ENCODE data around the gene MDN1. TPM values are rescaled to one million over a fixed set of nuclear protein-coding genes. Genes with fewer than 3 reads are reported as not detected.
"Not testable (repeated sequence)": the region's sequence is repeated elsewhere in the genome, so short reads cannot be mapped to it uniquely, and the experiment has no call there.

Gene MDN1
- total RNA-seq, 1 donor from 2014 or later = 52.0 TPM

DNA sequence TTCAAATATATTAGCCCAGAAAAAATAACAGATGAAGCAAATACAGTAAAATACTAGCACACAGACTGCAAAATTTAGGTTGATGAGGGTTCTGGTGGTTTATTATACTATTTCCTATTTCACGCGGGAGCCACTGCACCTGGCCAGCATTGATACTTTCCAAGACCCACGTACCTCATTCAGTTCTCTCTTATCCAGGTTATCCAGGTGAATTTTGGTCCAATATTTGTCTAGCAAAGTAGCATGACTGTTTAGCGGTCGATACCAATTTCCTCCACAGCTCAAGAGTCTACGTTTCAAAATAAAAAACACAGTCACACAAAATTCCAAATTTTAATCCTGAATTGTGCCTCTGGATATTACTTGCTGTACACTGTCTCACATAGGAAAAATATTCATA lies 34.8 kb downstream of the MDN1 start:
- TF ChIP-seq, protein P1, sequence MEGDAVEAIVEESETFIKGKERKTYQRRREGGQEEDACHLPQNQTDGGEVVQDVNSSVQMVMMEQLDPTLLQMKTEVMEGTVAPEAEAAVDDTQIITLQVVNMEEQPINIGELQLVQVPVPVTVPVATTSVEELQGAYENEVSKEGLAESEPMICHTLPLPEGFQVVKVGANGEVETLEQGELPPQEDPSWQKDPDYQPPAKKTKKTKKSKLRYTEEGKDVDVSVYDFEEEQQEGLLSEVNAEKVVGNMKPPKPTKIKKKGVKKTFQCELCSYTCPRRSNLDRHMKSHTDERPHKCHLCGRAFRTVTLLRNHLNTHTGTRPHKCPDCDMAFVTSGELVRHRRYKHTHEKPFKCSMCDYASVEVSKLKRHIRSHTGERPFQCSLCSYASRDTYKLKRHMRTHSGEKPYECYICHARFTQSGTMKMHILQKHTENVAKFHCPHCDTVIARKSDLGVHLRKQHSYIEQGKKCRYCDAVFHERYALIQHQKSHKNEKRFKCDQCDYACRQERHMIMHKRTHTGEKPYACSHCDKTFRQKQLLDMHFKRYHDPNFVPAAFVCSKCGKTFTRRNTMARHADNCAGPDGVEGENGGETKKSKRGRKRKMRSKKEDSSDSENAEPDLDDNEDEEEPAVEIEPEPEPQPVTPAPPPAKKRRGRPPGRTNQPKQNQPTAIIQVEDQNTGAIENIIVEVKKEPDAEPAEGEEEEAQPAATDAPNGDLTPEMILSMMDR (IDR thresholded peaks at IDR 0.05; ENCODE audit: unreplicated experiment) = no peak
- Mint-ChIP-seq H3K27ac (no peak overlapping the region), H3K4me3 (no peak overlapping the region), H3K36me3 (peaks cover 57% of the 10 kb centered on the region), H3K4me1 (no peaks in the 10 kb centered on the region), H3K9me3 (peaks cover 8% of the 10 kb centered on the region), H3K27me3 (ENCODE audit: low read depth) (no peaks in the 10 kb centered on the region)
- no peak for DNase-seq (ENCODE audit: low spot score in 2 of 2, unreplicated experiment in 2 of 2)

DNA sequence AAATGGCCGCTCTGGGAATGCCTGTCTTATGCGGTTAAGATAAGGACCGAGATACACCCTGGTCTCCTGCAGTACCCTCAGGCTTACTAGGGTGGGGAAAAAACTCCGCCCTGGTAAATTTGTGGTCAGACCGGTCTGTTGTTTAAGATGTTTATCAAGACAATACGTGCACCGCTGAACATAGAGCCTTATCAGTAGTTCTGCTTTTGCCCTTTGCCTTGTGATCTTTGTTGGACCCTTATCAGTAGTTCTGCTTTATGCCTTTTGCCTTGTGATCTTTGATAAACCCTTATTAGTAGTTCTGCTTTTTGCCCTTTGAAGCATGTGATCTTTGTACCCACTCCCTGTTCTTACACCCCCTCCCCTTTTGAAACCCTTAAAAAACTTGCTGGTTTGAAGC lies 36.3 kb downstream of the MDN1 start:
- not testable (repeated sequence) for DNase-seq (ENCODE audit: low spot score in 2 of 2, unreplicated experiment in 2 of 2); H3K4me3 Mint-ChIP-seq; H3K4me1 Mint-ChIP-seq; H3K27ac Mint-ChIP-seq; H3K9me3 Mint-ChIP-seq; H3K27me3 Mint-ChIP-seq (ENCODE audit: low read depth)
- H3K36me3 Mint-ChIP-seq = peaks cover 59% of the 10 kb centered on the region

DNA sequence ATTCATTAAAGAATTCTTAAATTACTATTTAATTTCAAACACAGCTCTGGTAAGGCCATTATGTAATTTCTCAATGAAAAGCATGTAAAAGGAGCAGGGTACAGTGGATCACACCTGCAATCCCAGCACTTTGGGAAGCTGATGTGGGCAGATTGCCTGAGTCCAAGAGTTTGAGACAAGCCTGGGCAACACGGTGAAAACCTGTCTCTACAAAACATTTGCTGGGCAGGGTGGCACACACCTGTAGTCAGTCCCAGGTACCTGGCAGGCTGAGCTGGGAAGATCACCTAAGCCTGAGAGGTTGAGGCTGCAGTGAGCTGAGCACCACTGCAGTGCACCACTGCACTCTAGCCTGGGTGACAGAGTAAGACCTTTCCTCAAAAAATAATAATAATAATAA lies 37.4 kb downstream of the MDN1 start:
- Mint-ChIP-seq H3K4me3 (no peak overlapping the region), H3K36me3 (peaks cover 64% of the 10 kb centered on the region), H3K27me3 (ENCODE audit: low read depth) (no peaks in the 10 kb centered on the region), H3K4me1 (no peaks in the 10 kb centered on the region), H3K9me3 (peaks cover 11% of the 10 kb centered on the region), H3K27ac (no peak overlapping the region)
- TF ChIP-seq, protein P1 (IDR thresholded peaks at IDR 0.05; ENCODE audit: unreplicated experiment) = no peak
- DNase-seq (ENCODE audit: low spot score in 2 of 2, unreplicated experiment in 2 of 2) = no peak

DNA sequence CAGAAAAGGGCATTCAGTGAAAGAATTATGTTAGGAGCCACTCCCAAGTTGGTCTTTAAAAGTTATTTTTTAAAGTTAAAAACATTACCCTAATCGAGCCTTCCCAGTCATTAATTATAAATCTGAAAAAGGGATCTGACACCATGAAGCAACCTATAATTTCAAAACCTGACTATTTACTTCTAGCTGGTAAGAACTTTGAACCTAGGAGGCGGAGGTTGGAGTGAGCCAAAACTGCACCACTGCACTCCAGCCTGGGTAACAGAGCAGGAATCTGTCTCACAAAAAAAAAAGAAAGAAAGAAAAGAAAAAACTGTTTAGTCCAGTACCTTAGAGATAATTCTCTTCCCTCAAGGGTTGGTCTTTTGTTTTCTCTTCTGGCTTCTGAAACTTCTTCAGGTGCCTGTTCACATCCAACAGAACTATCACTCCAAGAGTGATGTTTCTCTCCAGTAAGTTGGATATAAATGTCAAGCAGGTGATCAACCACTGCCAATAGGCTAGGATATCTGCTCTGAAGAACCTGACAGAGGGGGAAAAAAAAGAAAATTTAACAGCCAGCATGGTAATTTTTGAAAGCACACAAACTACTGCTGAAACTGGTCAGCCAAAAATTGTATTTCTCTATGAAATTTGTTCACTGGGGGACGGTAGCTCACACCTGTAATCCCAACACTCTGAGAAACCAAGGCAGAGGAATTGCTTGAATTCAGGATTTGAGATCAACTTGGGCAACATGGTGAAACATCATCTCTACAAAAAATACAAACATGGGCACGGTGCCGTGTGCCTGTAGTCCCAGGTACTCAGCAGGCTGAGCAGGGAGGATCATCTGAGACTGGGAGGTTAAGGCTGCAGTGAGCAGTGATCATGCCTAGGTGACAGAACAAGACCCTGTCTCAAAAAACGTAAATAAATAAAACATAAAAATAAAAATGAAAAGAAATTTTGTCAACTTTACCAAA lies 38.2 kb downstream of the MDN1 start:
- Mint-ChIP-seq H3K27ac (no peak overlapping the region), H3K9me3 (peaks cover 11% of the 10 kb centered on the region), H3K36me3 (peaks cover 68% of the 10 kb centered on the region), H3K27me3 (ENCODE audit: low read depth) (no peaks in the 10 kb centered on the region), H3K4me1 (no peaks in the 10 kb centered on the region), H3K4me3 (no peak overlapping the region)
- TF ChIP-seq, protein P1 (IDR thresholded peaks at IDR 0.05; ENCODE audit: unreplicated experiment) = no peak
- no peak for DNase-seq (ENCODE audit: low spot score in 2 of 2, unreplicated experiment in 2 of 2)

DNA sequence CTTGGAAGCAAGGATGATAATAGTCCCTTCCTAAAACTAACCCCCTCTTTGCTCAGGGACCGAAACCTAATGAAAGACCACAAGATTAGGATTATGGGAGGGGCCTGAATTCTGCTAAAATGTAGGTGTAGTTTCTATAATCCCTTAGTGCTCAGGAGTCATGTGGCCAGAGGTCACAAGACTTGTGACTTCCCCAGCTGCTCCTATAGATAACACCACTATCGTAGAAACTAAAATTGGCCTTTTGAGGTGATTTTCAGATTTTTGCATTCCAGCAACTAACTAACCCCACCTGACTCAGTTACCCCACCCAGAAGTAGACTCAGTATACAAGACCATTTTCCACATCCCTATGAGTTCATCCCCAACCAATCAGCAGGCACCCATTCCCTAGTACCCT lies 42.1 kb downstream of the MDN1 start:
- Mint-ChIP-seq H3K4me3 (no peak overlapping the region), H3K4me1 (no peaks in the 10 kb centered on the region), H3K9me3 (peaks cover 3% of the 10 kb centered on the region), H3K27ac (no peak overlapping the region), H3K27me3 (ENCODE audit: low read depth) (no peaks in the 10 kb centered on the region), H3K36me3 (peaks cover 57% of the 10 kb centered on the region)
- DNase-seq (ENCODE audit: low spot score in 2 of 2, unreplicated experiment in 2 of 2) = no peak
- TF ChIP-seq, protein P1 (IDR thresholded peaks at IDR 0.05; ENCODE audit: unreplicated experiment) = no peak

DNA sequence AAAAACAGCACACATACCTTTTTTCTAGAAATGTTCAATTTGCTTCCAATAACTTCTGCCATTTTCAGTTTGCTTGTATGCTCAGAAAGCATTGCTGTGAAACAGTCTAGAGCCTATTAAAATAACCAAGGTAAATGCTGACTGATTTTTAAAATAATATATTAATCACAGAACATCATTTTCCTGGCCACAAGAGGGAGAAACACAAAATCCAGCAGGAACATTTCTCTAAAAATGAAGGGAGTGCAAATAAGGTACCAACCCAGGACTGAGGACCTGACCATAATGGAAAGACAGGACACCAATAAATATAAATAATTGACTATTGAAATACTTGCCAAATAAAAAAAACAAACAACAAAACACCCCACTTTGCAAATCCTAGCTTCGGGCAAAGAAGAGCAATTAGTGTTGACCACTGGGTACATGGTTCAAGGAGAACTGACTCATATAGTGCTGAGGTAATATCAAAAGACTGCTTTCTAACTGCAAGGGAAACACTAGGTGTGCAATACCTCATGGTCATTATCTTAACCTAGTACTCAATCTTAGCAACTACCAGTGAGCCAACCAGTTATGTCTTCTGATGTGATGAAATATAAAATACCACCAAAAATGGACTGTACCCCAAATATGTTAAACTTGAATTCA lies 42.9 kb downstream of the MDN1 start:
- H3K9me3 Mint-ChIP-seq = peaks cover 3% of the 10 kb centered on the region
- TF ChIP-seq, protein P1 (IDR thresholded peaks at IDR 0.05; ENCODE audit: unreplicated experiment) = no peak

More for the DNA sequence above, 42.9 kb downstream of the MDN1 start:
- DNase-seq (ENCODE audit: low spot score in 2 of 2, unreplicated experiment in 2 of 2) = no peak
- H3K4me1 Mint-ChIP-seq = no peaks in the 10 kb centered on the region
- H3K4me3 Mint-ChIP-seq = no peak overlapping the region
- H3K36me3 Mint-ChIP-seq = peaks cover 55% of the 10 kb centered on the region
- H3K27me3 Mint-ChIP-seq (ENCODE audit: low read depth) = no peaks in the 10 kb centered on the region
- H3K27ac Mint-ChIP-seq = no peak overlapping the region
